ENCODE measurements around the gene KCNMB2. TPM values are rescaled to one million over a fixed set of nuclear protein-coding genes. Genes with fewer than 3 reads are reported as not detected.
"Not testable (repeated sequence)": the region's sequence is repeated elsewhere in the genome, so short reads cannot be mapped to it uniquely, and the experiment has no call there.

KCNMB2 gene
- total RNA-seq, 2 donors from 2014 or later, result not detected

GRCh38 chr3:178510496-178510895 lies 25.7 kb upstream of the KCNMB2 start:
- no peaks in the 10 kb centered on the region for H3K4me1 Mint-ChIP-seq
- H3K27me3 Mint-ChIP-seq, result peaks cover 5% of the 10 kb centered on the region
- no peaks in the 10 kb centered on the region for H3K9me3 ChIP-seq (ENCODE audit: control insufficient read depth, low read length, poor library complexity, severe bottlenecking)
- DNase-seq, result no peak
- ATAC-seq, result no peak
- no peak overlapping the region for H3K4me3 Mint-ChIP-seq
- H3K36me3 Mint-ChIP-seq (ENCODE audit: low read depth), result no peaks in the 10 kb centered on the region
- H3K27ac Mint-ChIP-seq, result no peak overlapping the region

- H3K9me3 ChIP-seq (ENCODE audit: control insufficient read depth, low read length, poor library complexity, severe bottlenecking), result no peaks in the 10 kb centered on the region
- Mint-ChIP-seq H3K36me3 (ENCODE audit: low read depth) (no peaks in the 10 kb centered on the region), H3K27ac (no peak overlapping the region), H3K4me3 (no peak overlapping the region), H3K4me1 (no peaks in the 10 kb centered on the region), H3K27me3 (peaks cover 13% of the 10 kb centered on the region)
- DNase-seq (no peak), ATAC-seq (no peak)
These were observed 23.6 kb upstream of the KCNMB2 start for GRCh38 chr3:178512647-178513046.

GRCh38 chr3:178513546-178514380 lies 22.5 kb upstream of the KCNMB2 start:
- H3K27me3 Mint-ChIP-seq, result peaks cover 21% of the 10 kb centered on the region
- no peak overlapping the region for H3K27ac Mint-ChIP-seq

GRCh38 chr3:178514401-178514800 lies 21.8 kb upstream of the KCNMB2 start:
- no peak for DNase-seq
- H3K4me1 Mint-ChIP-seq, result no peaks in the 10 kb centered on the region
- no peak for ATAC-seq
- peaks cover 26% of the 10 kb centered on the region for H3K27me3 Mint-ChIP-seq
- no peak overlapping the region for H3K27ac Mint-ChIP-seq
- H3K9me3 ChIP-seq (ENCODE audit: control insufficient read depth, low read length, poor library complexity, severe bottlenecking), result no peaks in the 10 kb centered on the region
- no peak overlapping the region for H3K4me3 Mint-ChIP-seq
- H3K36me3 Mint-ChIP-seq (ENCODE audit: low read depth), result no peaks in the 10 kb centered on the region

More at GRCh38 chr3:178513546-178514380, 22.5 kb upstream of the KCNMB2 start:
- no peaks in the 10 kb centered on the region for H3K9me3 ChIP-seq (ENCODE audit: control insufficient read depth, low read length, poor library complexity, severe bottlenecking)
- H3K4me1 Mint-ChIP-seq, result no peaks in the 10 kb centered on the region
- no peaks in the 10 kb centered on the region for H3K36me3 Mint-ChIP-seq (ENCODE audit: low read depth)
- ATAC-seq (no peak), DNase-seq (no peak)
- H3K4me3 Mint-ChIP-seq, result no peak overlapping the region

GRCh38 chr3:178515076-178515744 lies 21.0 kb upstream of the KCNMB2 start:
- not testable (repeated sequence) for H3K27ac Mint-ChIP-seq; H3K36me3 Mint-ChIP-seq (ENCODE audit: low read depth); DNase-seq; H3K9me3 ChIP-seq (ENCODE audit: control insufficient read depth, low read length, poor library complexity, severe bottlenecking); H3K4me3 Mint-ChIP-seq; ATAC-seq; H3K4me1 Mint-ChIP-seq
- H3K27me3 Mint-ChIP-seq, result peaks cover 26% of the 10 kb centered on the region

GRCh38 chr3:178517665-178518334 lies 18.4 kb upstream of the KCNMB2 start:
- ATAC-seq (no peak), DNase-seq (no peak)
- Mint-ChIP-seq H3K36me3 (ENCODE audit: low read depth) (no peaks in the 10 kb centered on the region), H3K4me1 (no peaks in the 10 kb centered on the region), H3K27me3 (peaks cover 21% of the 10 kb centered on the region), H3K4me3 (no peak overlapping the region), H3K27ac (no peak overlapping the region)
- no peaks in the 10 kb centered on the region for H3K9me3 ChIP-seq (ENCODE audit: control insufficient read depth, low read length, poor library complexity, severe bottlenecking)

- no peak for ATAC-seq
- Mint-ChIP-seq H3K4me1 (no peaks in the 10 kb centered on the region), H3K4me3 (no peak overlapping the region), H3K36me3 (ENCODE audit: low read depth) (no peaks in the 10 kb centered on the region), H3K27me3 (peaks cover 21% of the 10 kb centered on the region), H3K27ac (no peak overlapping the region)
- DNase-seq, result no peak
- H3K9me3 ChIP-seq (ENCODE audit: control insufficient read depth, low read length, poor library complexity, severe bottlenecking), result no peaks in the 10 kb centered on the region
These were observed 17.4 kb upstream of the KCNMB2 start for GRCh38 chr3:178518660-178519396.

- H3K36me3 Mint-ChIP-seq (ENCODE audit: low read depth), result no peaks in the 10 kb centered on the region
- ATAC-seq (no peak), DNase-seq (no peak)
- H3K27ac Mint-ChIP-seq, result no peak overlapping the region
- H3K9me3 ChIP-seq (ENCODE audit: control insufficient read depth, low read length, poor library complexity, severe bottlenecking), result no peaks in the 10 kb centered on the region
- H3K4me1 Mint-ChIP-seq, result no peaks in the 10 kb centered on the region
- H3K27me3 Mint-ChIP-seq, result peaks cover 21% of the 10 kb centered on the region
- no peak overlapping the region for H3K4me3 Mint-ChIP-seq
These were observed 16.5 kb upstream of the KCNMB2 start for GRCh38 chr3:178519701-178520100.

- H3K4me3 Mint-ChIP-seq, result no peak overlapping the region
- H3K4me1 Mint-ChIP-seq, result no peaks in the 10 kb centered on the region
- DNase-seq (no peak), ATAC-seq (no peak)
- no peaks in the 10 kb centered on the region for H3K9me3 ChIP-seq (ENCODE audit: control insufficient read depth, low read length, poor library complexity, severe bottlenecking)
- H3K27me3 Mint-ChIP-seq, result peaks cover 21% of the 10 kb centered on the region
- H3K36me3 Mint-ChIP-seq (ENCODE audit: low read depth), result no peaks in the 10 kb centered on the region
- no peak overlapping the region for H3K27ac Mint-ChIP-seq
These were observed 15.8 kb upstream of the KCNMB2 start for GRCh38 chr3:178520451-178520850.

- DNase-seq, result no peak
- no peak for ATAC-seq
- no peak overlapping the region for H3K27ac Mint-ChIP-seq
- H3K9me3 ChIP-seq (ENCODE audit: control insufficient read depth, low read length, poor library complexity, severe bottlenecking), result no peaks in the 10 kb centered on the region
- H3K4me1 Mint-ChIP-seq, result no peaks in the 10 kb centered on the region
- H3K27me3 Mint-ChIP-seq, result peaks cover 16% of the 10 kb centered on the region
- no peaks in the 10 kb centered on the region for H3K36me3 Mint-ChIP-seq (ENCODE audit: low read depth)
- H3K4me3 Mint-ChIP-seq, result no peak overlapping the region
These were observed 13.8 kb upstream of the KCNMB2 start for GRCh38 chr3:178522200-178523052.

GRCh38 chr3:178525251-178525650 lies 11.0 kb upstream of the KCNMB2 start:
- H3K4me3 Mint-ChIP-seq, result no peak overlapping the region
- H3K27me3 Mint-ChIP-seq, result peaks cover 13% of the 10 kb centered on the region
- no peaks in the 10 kb centered on the region for H3K36me3 Mint-ChIP-seq (ENCODE audit: low read depth)
- no peaks in the 10 kb centered on the region for H3K4me1 Mint-ChIP-seq
- ATAC-seq (no peak), DNase-seq (no peak)
- H3K9me3 ChIP-seq (ENCODE audit: control insufficient read depth, low read length, poor library complexity, severe bottlenecking), result no peaks in the 10 kb centered on the region
- H3K27ac Mint-ChIP-seq, result no peak overlapping the region

- H3K36me3 Mint-ChIP-seq (ENCODE audit: low read depth), result no peaks in the 10 kb centered on the region
These were observed 9.9 kb upstream of the KCNMB2 start for GRCh38 chr3:178526291-178526690.

More at GRCh38 chr3:178526291-178526690, 9.9 kb upstream of the KCNMB2 start:
- DNase-seq (no peak), ATAC-seq (no peak)
- Mint-ChIP-seq H3K27ac (no peak overlapping the region), H3K4me1 (no peaks in the 10 kb centered on the region), H3K27me3 (peaks cover 13% of the 10 kb centered on the region), H3K4me3 (no peak overlapping the region)
- H3K9me3 ChIP-seq (ENCODE audit: control insufficient read depth, low read length, poor library complexity, severe bottlenecking), result no peaks in the 10 kb centered on the region
